Lower leg skin (tissue), 3 donors: ENCODE results near the gene IGF2.

Source experiments
- CTCF ChIP-seq, 3 donors: fragments of 450-650 bp; IDR thresholded peaks; one replicate each; pipeline ENCODE4 v1.5.1; 2016; ENCODE audit warnings: antibody characterized with exemption in 3 of 3, mild to moderate bottlenecking in 3 of 3, moderate library complexity in 2 of 3
- POLR2A ChIP-seq, 2 donors: fragments of 450-650 bp; IDR thresholded peaks; one replicate each; pipeline ENCODE4 v1.6.1; 2016 to 2017; ENCODE audit warnings: antibody characterized with exemption in 2 of 2, mild to moderate bottlenecking in 1 of 2, moderate library complexity in 1 of 2

DNA sequence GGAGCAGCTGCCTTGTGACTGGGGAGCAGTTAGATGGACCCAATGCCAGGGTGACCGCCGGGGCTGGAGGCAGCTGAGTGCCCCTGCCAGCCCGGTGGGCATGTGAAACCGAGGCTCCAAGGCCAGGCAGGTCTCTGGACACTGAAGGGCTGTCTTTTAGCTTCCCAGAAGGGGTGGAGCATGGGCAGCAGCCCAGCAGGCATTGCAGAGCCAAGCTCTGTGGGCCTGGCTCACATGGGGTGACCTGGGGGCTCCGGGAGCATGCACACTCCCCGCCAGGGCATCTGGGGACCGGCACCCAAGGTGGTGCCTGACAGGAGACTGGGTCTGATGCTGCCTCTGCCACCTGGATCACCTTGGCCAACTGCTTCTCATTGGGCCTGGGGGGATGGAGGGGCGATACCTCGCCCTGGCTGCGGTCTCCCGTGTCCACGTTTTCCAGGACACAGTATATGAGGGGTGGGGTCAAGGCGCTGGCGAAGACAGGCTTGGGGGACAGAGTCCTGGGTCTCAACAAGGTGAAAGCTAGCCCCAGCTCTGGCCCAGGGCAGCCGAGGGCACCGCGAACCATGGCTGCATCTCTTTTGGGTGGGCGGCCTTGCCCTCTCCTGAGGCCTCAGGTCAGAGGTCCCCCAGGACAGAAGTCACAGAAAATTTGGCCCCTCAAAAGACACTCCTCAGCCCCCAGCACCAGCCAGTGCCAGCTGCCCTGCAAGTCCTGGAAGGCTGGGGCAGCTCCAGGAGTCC lies 18.3 kb upstream of the IGF2 start:
- TF ChIP-seq POLR2A (IDR thresholded peaks at IDR 0.05), result no peak
- no peak for TF ChIP-seq CTCF (IDR thresholded peaks at IDR 0.05)
